OCI-LY1 (cell line): ENCODE measurements around the gene ARHGAP22.

Source experiments
- H2AFZ ChIP-seq: fragments of 200-600 bp; sonication (generic), shearing (Covaris generic); 2 replicates; pipeline ENCODE4 v1.6.0; 2014; ENCODE audit warnings: antibody characterized with exemption, mild to moderate bottlenecking, low read length
- H3F3A ChIP-seq: fragments of 200-600 bp; sonication (generic), shearing (Covaris generic); 2 replicates; pipeline ENCODE4 v1.6.0; 2014; ENCODE audit warnings: mild to moderate bottlenecking, antibody characterized with exemption, low read length, moderate library complexity; ENCODE audit not compliant: insufficient read depth
- H3K27ac ChIP-seq: fragments of 200-600 bp; sonication (generic); 2 replicates; pipeline ENCODE4 v1.5.1; 2014; ENCODE audit warnings: low read length, mixed run types, mild to moderate bottlenecking, low read depth; ENCODE audit not compliant: poor library complexity, severe bottlenecking
- H3K27me3 ChIP-seq: fragments of 200-600 bp; sonication (generic); 2 replicates; pipeline ENCODE4 v1.6.0; 2014; ENCODE audit warnings: antibody characterized with exemption, mild to moderate bottlenecking, low read length, moderate library complexity; ENCODE audit not compliant: insufficient read depth
- H3K36me3 ChIP-seq: fragments of 200-600 bp; sonication (generic); 2 replicates; pipeline ENCODE4 v1.6.1; 2014; ENCODE audit warnings: mild to moderate bottlenecking, antibody characterized with exemption, low read length, moderate library complexity, mixed read lengths; ENCODE audit not compliant: insufficient read depth
- H3K4me1 ChIP-seq: fragments of 200-600 bp; sonication (generic); 2 replicates; pipeline ENCODE4 v1.5.1; 2014; ENCODE audit warnings: mild to moderate bottlenecking, low read length, moderate library complexity; ENCODE audit not compliant: insufficient read depth, severe bottlenecking
- H3K4me2 ChIP-seq: fragments of 200-600 bp; sonication (generic), shearing (Covaris generic); 2 replicates; pipeline ENCODE4 v1.6.1; 2014; ENCODE audit warnings: low read length
- H3K4me3 ChIP-seq: fragments of 200-600 bp; sonication (generic); 2 replicates; pipeline ENCODE4 v1.5.1; 2014; ENCODE audit warnings: low read length, low read depth, mild to moderate bottlenecking, mixed read lengths; ENCODE audit not compliant: poor library complexity, severe bottlenecking
- H3K79me2 ChIP-seq: fragments of 200-600 bp; shearing (Covaris generic); 2 replicates; pipeline ENCODE4 v1.6.1; 2016; ENCODE audit warnings: mixed run types, low read length, mixed read lengths; ENCODE audit not compliant: insufficient read depth
- H3K9ac ChIP-seq: fragments of 200-600 bp; sonication (generic), shearing (Covaris generic); 2 replicates; pipeline ENCODE4 v1.6.1; 2014; ENCODE audit warnings: mild to moderate bottlenecking, low read length, mixed read lengths
- H3K9me2 ChIP-seq: fragments of 200-600 bp; sonication (generic), shearing (Covaris generic); 2 replicates; pipeline ENCODE4 v1.6.1; 2014; ENCODE audit warnings: low read depth, mild to moderate bottlenecking, low read length, mixed read lengths
- H3K9me3 ChIP-seq: fragments of 200-600 bp; shearing (Covaris generic); 2 replicates; pipeline ENCODE4 v1.6.1; 2014; ENCODE audit warnings: low read length, mixed read lengths
- H4K20me1 ChIP-seq: fragments of 200-600 bp; sonication (generic), shearing (Covaris generic); 2 replicates; pipeline ENCODE4 v1.6.0; 2016; ENCODE audit warnings: mild to moderate bottlenecking, low read length; ENCODE audit not compliant: insufficient read depth
- CTCF ChIP-seq: fragments of 200-600 bp; sonication (generic), shearing (Covaris generic); IDR thresholded peaks from 2 replicates; pipeline ENCODE4 v1.5.1; 2017; ENCODE audit warnings: mild to moderate bottlenecking, antibody characterized with exemption, low read length, moderate library complexity, mixed read lengths
- EZH2 ChIP-seq: fragments of 200-600 bp; sonication (generic), shearing (Covaris generic); IDR thresholded peaks from 2 replicates; pipeline ENCODE4 v1.8.0; 2017; ENCODE audit warnings: borderline replicate concordance, mixed run types, mild to moderate bottlenecking, antibody characterized with exemption, low read length, moderate library complexity, mixed read lengths

Gene ARHGAP22

GRCh38 chr10:48466611-48467240 is 138.1 kb downstream of the ARHGAP22 start:
- Histone ChIP-seq H3K4me3 (no peak overlapping the region), H3K9me3 (no peaks in the 10 kb centered on the region), H3K27me3 (no peaks in the 10 kb centered on the region), H4K20me1 (no peaks in the 10 kb centered on the region), H3K9ac (no peak overlapping the region), H3K4me1 (no peaks in the 10 kb centered on the region), H3F3A (no peaks in the 10 kb centered on the region), H3K4me2 (no peak overlapping the region), H2AFZ (no peak overlapping the region), H3K9me2 (no peaks in the 10 kb centered on the region), H3K27ac (no peak overlapping the region), H3K36me3 (no peaks in the 10 kb centered on the region), H3K79me2 (no peaks in the 10 kb centered on the region)
- TF ChIP-seq CTCF (no peak), EZH2 (no peak)

- no peak for TF ChIP-seq CTCF
- no peak for TF ChIP-seq EZH2
- Histone ChIP-seq H3K9me2 (no peaks in the 10 kb centered on the region), H3K36me3 (no peaks in the 10 kb centered on the region), H3K4me1 (no peaks in the 10 kb centered on the region), H3K27ac (no peak overlapping the region), H3K4me2 (no peak overlapping the region), H3K79me2 (no peaks in the 10 kb centered on the region), H3K9me3 (no peaks in the 10 kb centered on the region), H2AFZ (no peak overlapping the region), H3K4me3 (no peak overlapping the region), H3F3A (no peaks in the 10 kb centered on the region), H3K9ac (no peak overlapping the region), H4K20me1 (no peaks in the 10 kb centered on the region), H3K27me3 (no peaks in the 10 kb centered on the region)
Observed at GRCh38 chr10:48465860-48466521, 138.9 kb downstream of the ARHGAP22 start.

- Histone ChIP-seq H3K79me2 (no peaks in the 10 kb centered on the region), H3F3A (no peaks in the 10 kb centered on the region), H3K9me3 (no peaks in the 10 kb centered on the region), H3K9me2 (no peaks in the 10 kb centered on the region), H4K20me1 (no peaks in the 10 kb centered on the region), H3K27ac (no peak overlapping the region), H3K36me3 (no peaks in the 10 kb centered on the region), H3K4me3 (no peak overlapping the region), H3K4me1 (no peaks in the 10 kb centered on the region), H3K9ac (no peak overlapping the region), H3K4me2 (no peak overlapping the region), H2AFZ (no peak overlapping the region), H3K27me3 (no peaks in the 10 kb centered on the region)
- TF ChIP-seq CTCF, result no peak
- no peak for TF ChIP-seq EZH2
Observed at GRCh38 chr10:48464871-48465736, 139.8 kb downstream of the ARHGAP22 start.
